Thymus (tissue), 11 donors: ENCODE measurements around the gene PPP1R3C. TPM values are rescaled to one million over a fixed set of nuclear protein-coding genes. Genes with fewer than 3 reads are reported as not detected.

Experiments
- DNase-seq, 9 donors: peaks; one replicate each; pipeline ENCODE4 v3.0.0-alpha.2; 2013; ENCODE audit warnings: low spot score in 9 of 9, low read depth in 6 of 9, missing footprints in 1 of 9
- H3K27ac ChIP-seq, 2 donors: one replicate each; pipeline ENCODE4 v1.5.1; 2013; ENCODE audit warnings: control low read depth in 1 of 2, low read depth in 1 of 2, low read length in 1 of 2, mild to moderate bottlenecking in 1 of 2, moderate library complexity in 1 of 2
- H3K27me3 ChIP-seq, 2 donors: one replicate each; pipeline ENCODE4 v1.5.1; 2013; ENCODE audit warnings: low read length in 1 of 2; ENCODE audit not compliant: control insufficient read depth in 2 of 2, insufficient read depth in 1 of 2
- H3K36me3 ChIP-seq, 2 donors: one replicate each; pipeline ENCODE4 v1.5.1; 2013; ENCODE audit warnings: low read length in 1 of 2, mild to moderate bottlenecking in 1 of 2, moderate library complexity in 1 of 2; ENCODE audit not compliant: control insufficient read depth in 2 of 2, insufficient read depth in 2 of 2
- H3K4me1 ChIP-seq, 2 donors: one replicate each; pipeline ENCODE4 v1.5.1; 2013; ENCODE audit warnings: low read length in 2 of 2; ENCODE audit not compliant: control insufficient read depth in 2 of 2, insufficient read depth in 2 of 2
- H3K4me3 ChIP-seq, 2 donors: one replicate each; pipeline ENCODE4 v1.5.1; 2013; ENCODE audit warnings: low read length in 2 of 2, control low read depth in 1 of 2, mild to moderate bottlenecking in 1 of 2
- H3K9me3 ChIP-seq, 2 donors: one replicate each; pipeline ENCODE4 v1.5.1; 2013; ENCODE audit warnings: low read length in 1 of 2, mild to moderate bottlenecking in 1 of 2; ENCODE audit not compliant: control insufficient read depth in 2 of 2, insufficient read depth in 1 of 2
- WGBS: extraction: QIAGEN DNeasy Blood & Tissue Kit; methylation state at CpG from one replicate; pipeline ENCODE4 v1.1.7; 2013; 5-methylcytosine and 5-hydroxymethylcytosine counted together
- polyA plus RNA-seq: library from polyadenylated mRNA; stranded (reverse); fragments of 200-250 nt; gene quantifications from one replicate; pipeline ENCODE4 v1.2.3, GENCODE V29; 2013
- total RNA-seq: library from RNA; stranded (reverse); fragments of 120-200 nt; gene quantifications from one replicate; pipeline ENCODE4 v1.2.4, GENCODE V29; 2013
- donor health status: healthy.

PPP1R3C gene
- total and polyA plus RNA-seq, 2 donors, result 1.2 to 1.7 TPM

DNA sequence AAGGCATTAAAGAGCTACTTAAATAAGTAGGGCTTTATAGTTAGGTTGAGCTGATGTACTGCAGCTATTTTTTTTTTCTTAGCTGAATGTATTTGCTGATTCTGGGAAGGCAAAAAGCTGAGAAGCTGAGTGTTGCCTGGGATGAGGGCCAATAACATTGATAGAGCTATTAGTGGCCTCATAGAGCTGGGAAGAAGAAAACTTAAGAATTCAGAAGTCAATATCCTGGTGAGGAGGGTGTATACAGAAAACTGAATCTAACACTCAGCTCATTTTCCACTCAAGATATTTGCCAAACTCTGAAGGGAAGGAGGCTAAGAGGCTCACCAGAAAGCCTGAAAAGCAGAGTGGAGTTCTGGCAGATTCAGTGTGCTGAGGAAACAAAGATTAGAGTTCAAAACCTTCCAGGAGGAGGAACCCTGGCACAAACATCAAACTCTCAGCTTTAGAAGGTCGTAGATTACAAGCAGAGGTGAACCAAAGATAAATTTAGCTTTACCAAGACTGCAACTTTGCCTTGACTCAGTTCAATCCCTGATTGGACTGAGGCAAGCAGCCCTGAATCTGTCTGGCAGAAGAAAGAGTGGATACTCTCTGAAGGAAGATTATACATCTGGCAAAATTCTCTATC, 11.3 kb downstream of the PPP1R3C start:
- Histone ChIP-seq H3K36me3 (no peaks in the 10 kb centered on the region), H3K27me3 (no peaks in the 10 kb centered on the region), H3K9me3 (no peaks in the 10 kb centered on the region), H3K4me3 (no peak overlapping the region), H3K27ac (no peak overlapping the region), H3K4me1 (no peaks in the 10 kb centered on the region)
- 83% methylated on average over 1 of the region's 1 CpG for WGBS
- DNase-seq, result no peak

- Histone ChIP-seq H3K4me3 (no peak overlapping the region), H3K4me1 (no peaks in the 10 kb centered on the region), H3K27ac (no peak overlapping the region), H3K36me3 (no peaks in the 10 kb centered on the region), H3K27me3 (no peaks in the 10 kb centered on the region), H3K9me3 (no peaks in the 10 kb centered on the region)
- no peak for DNase-seq
- 72% methylated on average over 7 of the region's 7 CpGs for WGBS
Observed at GRCh38 chr10:91617072-91617609, 15.7 kb downstream of the PPP1R3C start.

GRCh38 chr10:91616137-91616536, 16.7 kb downstream of the PPP1R3C start:
- DNase-seq, result no peak
- Histone ChIP-seq H3K4me3 (no peak overlapping the region), H3K4me1 (no peaks in the 10 kb centered on the region), H3K36me3 (no peaks in the 10 kb centered on the region), H3K9me3 (no peaks in the 10 kb centered on the region), H3K27ac (no peak overlapping the region), H3K27me3 (no peaks in the 10 kb centered on the region)
- WGBS, result 67% methylated on average over 1 of the region's 1 CpG

DNA sequence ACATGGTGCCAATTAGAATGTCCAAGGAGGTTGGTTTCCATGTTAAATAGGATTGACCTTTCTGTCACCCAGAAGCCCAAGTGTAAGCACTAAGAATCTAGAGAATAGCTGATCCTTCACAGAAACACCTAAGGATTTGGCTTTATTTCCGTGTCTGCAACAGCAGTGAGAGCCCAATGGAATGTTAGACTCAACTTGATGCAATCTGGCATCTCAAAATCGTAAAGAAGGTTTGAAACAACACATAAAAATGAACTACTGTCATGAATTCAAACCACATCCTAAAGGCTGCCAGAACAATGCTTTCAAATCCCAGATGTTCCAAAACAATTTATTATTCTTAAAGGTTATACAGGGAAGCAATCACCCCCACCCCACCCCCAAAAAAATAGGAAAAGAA, 18.6 kb downstream of the PPP1R3C start:
- 84% methylated on average over 2 of the region's 2 CpGs for WGBS
- H3K27ac ChIP-seq, result no peak overlapping the region

DNA sequence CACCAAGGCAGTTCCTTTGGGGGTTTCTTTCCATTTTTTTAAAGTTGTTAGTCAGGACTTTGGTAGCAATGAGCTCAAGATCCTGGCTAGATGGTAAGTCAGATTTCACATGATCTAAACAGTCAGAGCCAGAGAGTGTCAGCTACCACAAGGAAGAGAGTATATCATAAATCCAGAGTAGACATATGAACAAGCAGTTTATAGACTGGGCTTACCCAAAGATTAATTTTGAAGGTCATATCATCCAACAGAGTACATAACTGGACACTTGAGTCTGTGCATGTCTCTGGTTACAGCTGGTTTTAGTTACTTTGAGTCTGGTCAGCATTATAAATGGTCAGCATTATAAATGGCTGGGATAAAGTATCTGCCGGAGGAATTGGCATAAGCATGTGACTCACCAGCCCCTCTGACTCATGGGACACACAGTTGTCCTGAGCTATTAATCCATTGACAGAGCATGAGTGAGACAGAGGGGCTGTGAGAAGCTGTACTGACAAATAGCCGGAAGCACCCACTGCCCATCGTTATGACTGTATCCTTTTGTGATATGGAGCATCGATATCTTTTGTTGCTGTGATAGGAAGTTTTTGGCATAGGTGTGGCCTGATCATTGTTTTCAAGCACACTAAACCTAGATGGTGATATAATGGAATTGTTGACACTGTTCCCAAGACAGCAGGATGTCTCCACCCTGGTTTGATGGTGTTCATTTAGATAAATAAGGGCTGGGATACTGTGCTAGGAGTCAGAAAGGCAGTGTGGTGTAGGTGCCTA, 19.3 kb downstream of the PPP1R3C start:
- no peak for DNase-seq
- Histone ChIP-seq H3K4me3 (no peak overlapping the region), H3K27me3 (no peaks in the 10 kb centered on the region), H3K36me3 (no peaks in the 10 kb centered on the region), H3K4me1 (no peaks in the 10 kb centered on the region), H3K9me3 (no peaks in the 10 kb centered on the region), H3K27ac (no peak overlapping the region)
- 96% methylated on average over 4 of the region's 4 CpGs for WGBS

More for the DNA sequence above, 18.6 kb downstream of the PPP1R3C start:
- no peak for DNase-seq
- no peaks in the 10 kb centered on the region for H3K36me3 ChIP-seq
- H3K4me3 ChIP-seq, result no peak overlapping the region
- H3K9me3 ChIP-seq, result no peaks in the 10 kb centered on the region
- no peaks in the 10 kb centered on the region for H3K27me3 ChIP-seq
- H3K4me1 ChIP-seq, result no peaks in the 10 kb centered on the region

DNA sequence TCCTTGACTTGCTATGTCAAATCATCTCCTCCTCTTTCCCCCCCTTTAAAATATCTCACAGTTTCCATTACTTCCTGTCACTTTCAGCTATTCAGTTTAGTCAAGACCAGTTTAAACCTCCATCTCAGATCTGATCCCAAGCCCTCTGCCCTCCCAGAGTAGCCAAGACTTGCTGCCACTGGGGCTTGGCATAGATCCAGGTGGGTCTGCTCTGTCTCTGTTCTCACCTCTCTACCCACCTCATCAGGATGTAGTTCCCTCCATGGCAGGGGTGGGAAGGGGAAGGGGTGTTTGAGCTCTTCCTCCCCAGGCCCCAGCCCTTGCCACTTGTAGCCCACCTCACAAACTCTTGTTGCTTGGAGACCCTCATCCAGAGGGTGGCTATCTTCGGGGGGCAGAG, 22.0 kb downstream of the PPP1R3C start:
- Histone ChIP-seq H3K4me1 (no peaks in the 10 kb centered on the region), H3K9me3 (no peaks in the 10 kb centered on the region), H3K27ac (no peak overlapping the region), H3K27me3 (no peaks in the 10 kb centered on the region), H3K36me3 (no peaks in the 10 kb centered on the region), H3K4me3 (no peak overlapping the region)
- WGBS, result 79% methylated on average over 1 of the region's 1 CpG
- DNase-seq, result no peak

- Histone ChIP-seq H3K27ac (no peak overlapping the region), H3K9me3 (no peaks in the 10 kb centered on the region), H3K36me3 (no peaks in the 10 kb centered on the region), H3K4me3 (no peak overlapping the region), H3K4me1 (no peaks in the 10 kb centered on the region), H3K27me3 (no peaks in the 10 kb centered on the region)
- no peak for DNase-seq
- 95% methylated on average over 4 of the region's 4 CpGs for WGBS
Observed at GRCh38 chr10:91610444-91610843, 22.4 kb downstream of the PPP1R3C start.

DNA sequence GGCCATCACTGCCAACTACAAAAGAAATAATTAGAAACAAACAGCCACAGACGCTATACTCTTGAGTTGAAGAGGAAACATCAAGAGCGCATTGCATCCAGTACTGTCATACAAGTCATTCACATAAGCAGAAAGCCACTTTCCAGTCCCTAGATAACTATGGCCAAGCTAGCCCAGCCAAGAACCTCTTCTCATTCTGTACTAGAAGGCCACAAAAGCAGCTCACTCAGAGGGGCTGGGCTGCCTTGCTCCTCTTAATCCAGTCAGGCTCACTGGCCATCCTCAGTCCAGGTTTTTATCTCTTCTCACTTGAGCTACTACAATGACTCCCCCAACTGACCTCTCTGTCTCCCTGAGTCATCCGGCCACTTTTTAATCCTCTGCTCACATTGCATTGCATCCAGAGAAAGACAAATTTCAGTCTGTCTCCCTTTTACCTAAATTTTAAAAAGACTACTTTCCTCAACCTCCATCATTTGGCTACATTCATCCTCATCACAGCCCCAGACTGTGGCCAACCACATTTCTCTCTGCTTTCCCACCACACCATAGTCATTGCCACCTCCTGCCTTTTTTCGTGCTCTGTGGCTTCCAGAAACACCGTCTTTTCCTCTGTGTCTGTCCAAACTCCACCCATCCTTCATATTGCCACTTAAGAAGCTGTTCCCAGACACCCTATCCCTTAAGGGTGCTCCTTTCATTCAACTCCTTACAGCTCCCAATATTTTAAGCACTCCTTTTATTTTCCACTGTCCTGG, 25.0 kb downstream of the PPP1R3C start:
- no peaks in the 10 kb centered on the region for H3K4me1 ChIP-seq
- H3K27me3 ChIP-seq, result no peaks in the 10 kb centered on the region
- H3K27ac ChIP-seq, result no peak overlapping the region
- DNase-seq, result no peak
- WGBS, result 73% methylated on average over 5 of the region's 5 CpGs
- H3K9me3 ChIP-seq, result no peaks in the 10 kb centered on the region
- H3K4me3 ChIP-seq, result no peak overlapping the region
- H3K36me3 ChIP-seq, result no peaks in the 10 kb centered on the region

DNA sequence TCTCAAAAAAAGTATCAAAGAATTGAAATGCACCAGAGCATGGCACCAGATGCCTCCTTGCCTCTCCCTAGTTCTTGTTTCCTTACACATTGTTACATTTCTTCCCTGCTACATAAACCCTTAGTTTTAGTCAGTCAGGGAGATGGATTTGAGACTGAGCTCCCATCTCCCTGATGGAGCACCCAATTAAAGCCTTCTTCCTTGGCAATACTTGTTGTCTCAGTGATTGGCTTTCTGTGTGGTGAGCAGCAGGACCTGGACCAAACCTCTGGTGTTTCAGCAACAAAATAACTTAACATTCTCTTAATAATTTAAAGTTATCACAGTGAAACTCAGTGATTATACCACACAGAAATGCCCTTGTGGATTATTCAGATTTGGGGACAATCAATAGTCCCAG, 26.9 kb downstream of the PPP1R3C start:
- H3K9me3 ChIP-seq, result no peaks in the 10 kb centered on the region
- H3K36me3 ChIP-seq, result no peaks in the 10 kb centered on the region
- no peak overlapping the region for H3K27ac ChIP-seq
- no peaks in the 10 kb centered on the region for H3K27me3 ChIP-seq
- no peaks in the 10 kb centered on the region for H3K4me1 ChIP-seq
- H3K4me3 ChIP-seq, result no peak overlapping the region
- DNase-seq, result no peak
